Measurements from ENCODE around the gene NNAT.

Gene NNAT

DNA sequence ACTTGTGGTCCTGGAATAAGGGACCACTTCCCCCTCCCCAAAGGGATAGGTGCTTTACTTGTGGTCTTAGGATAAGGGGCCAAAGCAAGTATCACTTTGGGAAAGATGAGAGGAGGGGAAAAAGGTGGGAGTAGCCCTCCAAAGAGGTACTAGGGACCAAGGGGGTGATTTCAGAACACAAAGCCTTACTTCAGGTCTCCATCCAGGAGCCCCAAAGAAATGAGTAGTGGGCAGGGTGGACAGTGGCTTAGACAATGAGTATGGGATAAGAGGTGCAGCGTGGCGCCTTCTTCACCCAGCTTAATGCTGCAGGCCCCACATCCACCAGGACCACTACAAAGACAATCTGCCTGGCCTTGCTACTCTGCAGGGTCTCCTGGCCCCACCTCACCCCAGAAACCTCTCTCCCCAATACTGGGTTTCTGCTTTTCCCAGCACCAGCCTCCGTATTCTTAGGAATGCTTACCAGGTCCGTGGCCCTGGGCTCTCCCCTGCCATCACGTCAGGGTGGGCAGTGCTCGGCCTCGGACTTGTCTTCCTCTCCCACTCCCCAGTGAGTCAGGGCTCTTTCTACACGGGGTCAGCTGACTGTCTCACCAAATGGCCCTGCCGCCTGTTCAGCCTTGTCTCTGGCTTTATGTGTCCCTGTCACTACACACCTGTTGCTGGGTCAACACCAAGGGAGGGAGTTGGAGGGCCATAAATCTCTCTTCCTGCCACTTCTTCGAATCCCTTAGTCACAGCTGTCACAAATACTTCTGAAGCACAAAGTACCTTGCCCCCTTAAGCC, 3.1 kb downstream of the NNAT start:
- in situ Hi-C loops (cut with MboI; ENCODE audit: low sequenced_read_pairs), result no loop called here

DNA sequence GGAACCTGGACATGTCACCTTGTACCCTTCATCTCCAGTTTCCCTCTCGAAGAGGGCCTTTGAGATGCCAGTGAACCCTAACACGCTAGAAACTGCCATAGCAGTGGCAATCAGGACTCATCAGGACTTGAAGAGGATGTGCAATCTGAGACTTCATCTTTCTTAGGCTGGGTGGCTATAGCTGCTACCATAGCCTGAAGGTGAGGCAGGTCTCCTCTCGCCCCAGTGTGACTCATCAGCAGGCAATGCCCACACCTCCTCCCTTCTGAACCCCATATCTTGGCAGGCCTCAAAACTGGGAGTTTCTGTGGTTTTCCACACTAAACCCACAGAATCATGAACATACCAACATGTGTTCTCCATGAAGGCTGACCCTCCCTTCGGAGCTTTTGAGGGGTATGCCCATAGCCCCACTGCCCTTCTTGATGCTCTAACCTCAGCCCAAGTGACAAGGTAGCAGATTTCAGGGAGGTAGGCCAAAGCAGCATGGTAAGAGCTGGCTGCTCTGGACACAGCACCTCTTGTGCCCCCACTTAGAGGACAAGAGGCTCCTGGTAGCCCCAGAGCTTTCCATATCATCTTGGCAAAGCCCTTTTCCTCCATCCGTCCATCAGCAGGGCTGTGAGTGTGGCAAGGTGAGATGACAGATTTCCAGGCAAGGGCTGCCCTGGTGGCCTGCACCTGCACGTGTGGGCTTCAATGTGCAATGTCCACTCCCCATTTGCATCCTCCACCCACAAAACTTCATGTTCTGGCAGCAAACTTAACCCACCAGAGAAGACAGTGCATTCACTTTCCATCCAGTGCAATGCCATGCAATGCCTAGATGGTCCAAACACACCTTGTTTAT, 4.0 kb downstream of the NNAT start:
- in situ Hi-C loops (cut with MboI; ENCODE audit: low sequenced_read_pairs), result no loop called here

DNA sequence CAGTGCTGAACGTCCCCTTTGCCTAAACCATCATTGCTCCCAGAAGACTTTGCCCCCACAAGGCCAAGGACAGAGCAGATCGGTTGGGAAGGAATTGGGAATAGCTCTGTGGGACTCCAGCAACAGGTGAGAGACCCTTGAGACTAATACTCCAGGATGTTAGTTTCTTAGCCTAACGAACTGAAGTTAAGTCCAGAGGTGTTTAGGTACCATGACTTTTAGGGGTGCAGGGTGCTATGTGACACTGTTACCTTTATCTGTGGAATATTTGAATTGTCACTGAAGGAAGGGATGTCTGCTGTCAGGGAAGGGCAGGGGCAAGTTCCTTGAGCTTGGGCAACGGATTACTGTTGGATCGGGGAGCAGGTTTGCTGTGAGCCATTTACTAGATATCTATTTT, 4.8 kb downstream of the NNAT start:
- in situ Hi-C loops (cut with MboI; ENCODE audit: low sequenced_read_pairs), result no loop called here

DNA sequence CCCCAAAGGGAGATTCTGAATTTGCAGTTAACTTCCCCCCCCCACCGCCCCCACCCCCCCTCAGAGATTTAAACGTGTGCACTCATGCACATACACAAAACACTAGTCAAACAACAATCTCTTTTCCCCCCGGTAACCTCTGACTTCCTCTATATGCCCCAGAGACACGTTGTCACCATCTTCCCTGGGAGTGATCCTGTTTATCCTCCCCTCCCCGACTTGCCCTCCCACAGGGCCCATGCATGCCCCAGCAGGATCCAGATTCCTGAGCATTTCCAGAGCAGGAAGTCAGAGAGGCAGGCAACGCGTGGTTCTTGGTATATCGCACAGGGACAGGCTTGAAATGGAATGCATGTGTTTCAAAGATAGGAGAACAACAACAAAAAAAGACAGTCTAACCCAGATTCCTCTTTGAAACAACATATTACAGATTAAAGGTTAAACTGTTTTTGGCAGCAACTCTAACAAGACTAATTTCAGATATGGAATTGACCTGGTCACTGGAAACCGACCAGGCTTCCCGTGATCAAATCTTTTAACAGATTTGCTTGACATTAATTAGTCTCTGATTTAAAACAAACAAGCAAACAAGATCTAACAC, 5.3 kb downstream of the NNAT start:
- in situ Hi-C loops (cut with MboI; ENCODE audit: low sequenced_read_pairs), result no loop called here

DNA sequence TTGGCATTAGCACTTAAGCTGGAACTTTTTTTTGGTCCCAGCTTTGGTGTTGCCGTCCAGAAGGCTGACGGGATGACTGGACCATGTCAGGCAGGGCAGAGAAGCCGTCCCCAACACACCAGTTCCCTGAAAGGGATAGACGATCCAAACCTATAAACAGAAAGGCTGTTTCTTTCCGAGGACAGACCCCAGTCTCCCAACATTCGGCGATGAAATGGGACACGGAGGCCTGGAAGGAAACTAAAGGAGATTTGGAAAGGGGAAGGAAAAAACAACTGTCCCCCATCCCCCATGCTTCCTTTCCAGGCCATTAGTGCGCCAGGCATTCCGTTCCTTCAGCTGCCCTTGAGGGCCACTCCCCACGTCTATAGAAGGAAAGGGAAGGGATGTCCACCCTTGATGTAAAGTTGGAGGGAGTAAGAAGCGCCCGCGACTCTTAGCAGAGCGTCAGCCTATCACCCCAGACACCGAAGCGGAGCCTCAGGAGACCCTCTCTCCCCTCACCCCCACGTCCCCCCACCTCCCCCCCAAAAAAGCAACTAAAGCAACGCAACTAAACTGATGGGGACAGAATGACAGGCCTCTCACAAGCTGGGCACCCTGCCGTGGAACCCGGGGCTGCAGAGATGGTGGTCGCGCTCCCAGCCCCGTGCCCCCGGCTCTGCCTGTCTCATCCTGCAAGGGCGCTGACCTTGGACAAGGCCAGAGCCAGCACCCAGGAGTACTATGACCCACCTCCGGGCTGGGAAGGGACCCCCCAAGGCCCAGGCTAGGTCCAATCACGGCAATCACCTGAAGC, 6.0 kb downstream of the NNAT start:
- in situ Hi-C loops (cut with MboI; ENCODE audit: low sequenced_read_pairs), result no loop called here

DNA sequence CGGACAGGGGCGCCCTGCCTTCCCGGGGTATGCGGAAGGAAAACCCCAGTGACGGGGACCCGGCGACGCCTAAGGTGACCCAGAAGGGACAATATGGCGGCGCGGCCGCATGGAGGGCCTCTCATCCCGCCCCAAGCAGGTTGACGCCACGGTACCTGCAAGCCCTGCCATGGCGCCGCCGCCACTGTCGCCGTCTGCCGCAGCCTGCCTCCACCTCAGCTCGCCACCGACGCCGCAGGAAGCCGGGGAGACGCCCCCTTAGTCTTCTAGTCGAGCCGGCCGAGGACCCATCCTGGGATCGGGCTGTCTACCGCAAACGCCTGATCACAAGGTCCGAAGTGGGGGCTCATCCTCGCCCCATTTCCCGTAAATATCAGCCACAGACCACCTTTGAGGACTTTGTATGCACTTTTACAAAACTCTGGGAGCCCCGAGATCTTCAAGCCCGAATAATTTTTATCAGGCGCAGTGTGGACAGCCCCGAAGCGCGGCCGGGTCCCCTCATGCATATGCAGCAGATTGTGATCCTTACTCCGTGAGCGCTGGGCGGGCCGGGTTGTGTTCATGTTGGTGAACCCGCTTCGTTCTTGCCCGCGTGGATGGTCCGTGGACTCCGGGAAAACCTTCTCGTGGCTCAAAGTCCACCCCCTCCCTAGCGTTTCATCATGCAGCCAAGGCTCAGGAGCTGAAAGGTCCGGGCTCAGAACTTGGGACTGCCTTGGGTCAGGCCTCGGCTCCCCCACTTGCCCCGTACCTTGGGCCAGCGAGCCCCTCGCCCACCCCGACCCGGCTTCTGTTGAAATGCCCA, 6.8 kb downstream of the NNAT start, which contains the start of gene BLCAP:
Gene BLCAP, minus strand, starts transcription at position 239 of the 808 bp plus-strand sequence. CDS start 8,702 bp downstream, outside the sequence.
- in situ Hi-C loops (cut with MboI; ENCODE audit: low sequenced_read_pairs), result no loop called here

DNA sequence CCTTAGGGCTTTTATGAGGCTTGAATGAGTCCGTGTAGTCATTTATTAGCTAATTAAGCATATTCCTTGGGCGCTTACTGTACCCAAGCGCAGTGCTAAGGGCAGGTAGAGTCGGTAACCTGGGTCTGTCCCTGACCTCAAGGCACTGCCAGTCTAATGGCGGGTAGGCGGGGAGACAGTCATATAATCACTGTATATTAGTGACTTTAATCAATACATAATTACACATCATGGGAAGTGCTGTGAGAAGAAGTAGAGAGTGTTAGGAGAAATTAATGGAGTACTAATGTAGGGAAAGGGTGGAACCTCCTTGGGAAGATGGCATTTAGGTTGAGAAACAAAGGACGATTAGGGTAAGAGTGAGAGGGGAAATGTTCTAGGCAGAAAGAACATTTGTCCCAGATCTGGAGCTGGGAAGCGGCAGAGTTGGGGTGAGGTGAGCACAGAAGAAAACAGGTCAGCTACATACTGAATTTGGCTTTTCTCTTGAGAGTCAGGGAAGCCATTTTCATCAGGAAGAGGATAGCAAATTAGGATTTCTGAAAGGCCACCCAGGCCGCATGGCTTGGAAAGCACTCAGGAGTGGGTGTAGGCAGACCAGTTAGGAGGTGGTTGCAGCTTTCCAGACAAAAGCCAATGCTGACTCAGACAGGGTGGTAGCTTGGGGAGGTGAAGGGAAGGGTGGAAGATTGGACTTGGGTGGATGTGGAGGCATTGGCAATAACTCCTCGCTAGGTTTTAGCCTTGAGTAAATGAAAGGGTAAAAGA, 7.6 kb downstream of the NNAT start:
- in situ Hi-C loops (cut with MboI; ENCODE audit: low sequenced_read_pairs), result no loop called here

DNA sequence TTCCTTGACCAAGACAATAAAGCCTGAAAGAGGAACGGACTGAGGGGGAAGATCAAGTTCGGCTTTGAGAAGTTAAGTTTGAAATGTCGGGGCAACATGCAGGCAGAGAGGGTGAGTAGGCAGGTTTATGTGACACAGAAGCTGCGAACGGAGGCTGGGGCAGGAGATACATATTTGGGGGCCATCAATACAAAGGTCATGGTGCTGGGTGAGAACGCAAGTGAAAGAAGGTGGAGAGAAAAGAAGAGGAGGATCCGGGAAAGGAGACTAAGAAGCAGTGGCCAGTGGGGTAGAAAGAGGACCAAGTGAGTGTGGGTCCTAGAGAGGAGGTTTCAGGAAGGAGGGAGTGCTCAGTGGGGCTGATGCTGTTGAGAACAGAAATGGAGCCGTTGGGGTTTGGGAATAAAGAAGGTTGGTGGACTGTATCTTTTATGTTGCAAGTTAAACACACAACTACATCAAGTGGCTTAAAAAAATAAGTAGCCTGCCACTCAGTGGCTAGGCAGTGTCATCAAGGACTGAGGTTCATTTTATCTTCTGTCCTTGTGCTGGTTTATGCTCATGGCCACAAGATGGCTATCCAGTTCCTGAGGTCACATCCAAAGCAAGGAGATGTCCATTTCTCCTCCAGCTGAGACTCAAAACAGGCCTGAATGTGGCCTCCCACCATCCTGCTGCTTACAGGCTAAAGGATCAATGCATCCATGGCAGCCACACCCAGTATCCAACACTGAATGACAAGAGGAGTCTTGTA, 8.3 kb downstream of the NNAT start:
- in situ Hi-C loops (cut with MboI; ENCODE audit: low sequenced_read_pairs), result no loop called here

DNA sequence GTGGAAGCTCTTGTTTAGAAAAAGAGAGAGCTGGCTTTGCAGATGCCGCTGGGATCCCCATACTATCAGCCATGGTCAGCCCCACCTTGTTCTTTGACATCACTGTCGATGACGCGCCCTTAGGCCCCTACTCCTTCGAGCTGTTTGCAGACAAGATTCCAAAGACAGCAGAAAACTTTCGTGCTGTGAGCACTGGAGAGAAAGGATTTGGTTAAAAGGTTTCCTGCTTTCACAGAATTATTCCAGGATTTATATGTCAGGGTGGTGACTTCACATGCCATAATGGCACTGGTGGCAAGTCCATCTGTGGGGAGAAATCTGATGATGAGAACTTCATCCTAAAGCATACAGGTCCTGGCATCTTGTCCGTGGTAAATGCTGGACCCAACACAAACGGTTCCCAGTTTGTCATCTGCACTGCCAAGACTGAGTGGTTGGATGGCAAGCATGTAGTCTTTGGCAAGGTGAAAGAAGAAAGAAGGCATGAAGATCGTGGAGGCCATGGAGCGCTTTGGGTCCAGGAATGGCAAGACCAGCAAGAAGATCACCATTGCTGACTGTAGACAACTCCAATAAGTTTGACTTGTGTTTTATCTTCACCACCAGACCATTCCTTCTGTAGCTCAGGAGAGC, 9.0 kb downstream of the NNAT start:
- in situ Hi-C loops (cut with MboI; ENCODE audit: low sequenced_read_pairs), result loop anchor here (5.0 kb wide), 1 partner anchor 263 kb away; no protein-coding TSS in a partner anchor

DNA sequence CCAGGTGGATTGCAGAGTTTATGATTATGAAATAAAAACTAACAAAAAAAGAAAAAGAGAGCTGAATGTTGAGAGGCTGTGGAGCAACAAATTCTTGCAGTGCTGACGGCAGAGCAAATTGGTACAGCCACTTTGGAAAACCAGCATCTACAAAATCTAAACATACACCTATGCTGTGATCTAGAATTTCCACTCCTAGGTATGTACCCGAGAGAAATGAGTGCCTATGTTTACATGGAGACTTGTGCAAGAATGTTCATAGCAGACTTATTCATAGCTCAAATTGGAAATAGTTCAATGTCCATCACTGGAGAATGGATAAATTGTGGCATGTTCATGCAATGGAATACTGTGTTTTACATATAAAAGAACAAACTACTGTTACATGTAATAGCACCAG, 9.6 kb downstream of the NNAT start:
- in situ Hi-C loops (cut with MboI; ENCODE audit: low sequenced_read_pairs), result loop anchor here (5.0 kb wide), 1 partner anchor 263 kb away; no protein-coding TSS in a partner anchor

DNA sequence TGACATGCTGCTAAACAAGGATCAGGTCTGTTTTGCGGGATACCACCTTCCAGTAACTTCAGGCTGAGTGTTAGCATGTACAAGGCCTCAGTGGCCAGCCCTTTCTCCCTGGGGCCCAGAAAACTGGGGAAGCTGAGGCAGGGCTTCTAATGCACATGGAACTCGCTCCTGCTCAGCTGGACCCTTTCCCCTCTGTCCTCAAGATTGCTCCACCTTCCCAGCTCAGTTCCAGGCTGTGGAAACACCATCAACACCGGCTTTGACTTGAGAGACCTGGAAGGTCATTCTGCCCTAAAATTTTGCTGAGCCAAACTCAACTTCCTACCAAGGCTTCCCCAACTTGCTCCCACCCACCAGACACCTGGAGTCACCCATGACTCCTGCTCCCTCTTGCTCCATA, 10.8 kb downstream of the NNAT start:
- in situ Hi-C loops (cut with MboI; ENCODE audit: low sequenced_read_pairs), result loop anchor here (5.0 kb wide), 1 partner anchor 265 kb away; no protein-coding TSS in a partner anchor

DNA sequence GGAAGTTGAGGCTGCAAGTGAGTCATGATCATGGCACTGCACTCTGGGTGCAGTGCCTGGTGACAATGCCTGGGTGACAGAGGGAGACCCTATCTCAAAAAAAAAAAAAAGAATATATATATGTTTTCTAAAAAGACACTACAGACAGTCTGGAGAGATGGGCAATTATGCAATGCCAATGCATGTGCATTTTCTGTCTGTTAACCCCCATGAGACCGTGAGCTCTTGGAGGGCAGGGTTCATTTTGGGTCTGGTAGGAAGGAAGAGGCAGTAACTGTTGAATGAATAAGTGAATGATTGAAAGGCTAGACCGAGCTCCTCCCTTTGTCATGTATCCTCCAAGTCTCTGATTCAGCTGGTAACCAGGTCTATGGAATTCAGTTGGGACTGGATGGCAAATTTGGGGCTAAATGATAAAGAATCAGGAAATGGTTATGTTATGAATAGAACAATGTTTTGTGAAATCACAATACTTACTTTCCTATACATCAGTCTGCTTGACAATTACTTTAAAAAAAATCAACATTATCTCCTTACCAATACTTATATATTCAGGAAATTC, 12.2 kb downstream of the NNAT start:
- in situ Hi-C loops (cut with MboI; ENCODE audit: low sequenced_read_pairs), result loop anchor here (5.0 kb wide), 1 partner anchor 266 kb away; no protein-coding TSS in a partner anchor

DNA sequence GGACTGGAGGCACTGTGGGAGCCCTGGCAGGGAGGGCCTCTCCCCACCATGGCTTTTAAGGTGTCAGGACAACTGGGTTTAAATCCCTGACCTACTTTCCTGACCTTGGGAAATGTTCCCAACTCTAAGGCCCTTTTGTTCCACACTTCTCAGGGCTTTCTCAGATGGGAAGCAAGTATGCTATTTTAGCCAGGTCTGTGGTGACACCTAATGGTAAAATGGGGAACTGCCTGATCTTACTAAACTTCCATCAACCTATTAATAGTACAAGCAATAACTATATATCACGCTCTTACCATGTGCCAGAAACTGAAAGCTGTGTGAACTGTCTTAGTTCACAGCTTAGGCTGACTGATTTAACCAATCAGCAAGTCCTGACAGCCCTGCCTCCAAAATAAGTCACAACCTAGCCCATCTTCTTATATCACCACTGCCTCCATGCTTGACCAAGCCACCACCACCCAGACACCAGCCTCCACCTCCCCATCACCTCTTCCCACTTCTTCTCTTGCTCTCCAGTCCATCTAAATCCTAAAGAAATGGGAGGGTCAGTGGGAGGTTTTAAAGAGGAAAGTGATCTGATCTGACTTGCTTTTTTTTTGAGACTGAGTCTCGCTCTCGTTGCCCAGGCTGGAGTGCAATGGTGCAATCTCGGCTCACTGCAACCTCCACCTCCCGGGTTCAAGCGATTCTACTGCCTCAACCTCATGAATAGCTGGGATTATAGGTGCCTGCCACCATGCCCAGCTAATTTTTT, 13.5 kb downstream of the NNAT start:
- in situ Hi-C loops (cut with MboI; ENCODE audit: low sequenced_read_pairs), result loop anchor here (5.0 kb wide), 2 partner anchors 267 to 337 kb away; no protein-coding TSS in a partner anchor

DNA sequence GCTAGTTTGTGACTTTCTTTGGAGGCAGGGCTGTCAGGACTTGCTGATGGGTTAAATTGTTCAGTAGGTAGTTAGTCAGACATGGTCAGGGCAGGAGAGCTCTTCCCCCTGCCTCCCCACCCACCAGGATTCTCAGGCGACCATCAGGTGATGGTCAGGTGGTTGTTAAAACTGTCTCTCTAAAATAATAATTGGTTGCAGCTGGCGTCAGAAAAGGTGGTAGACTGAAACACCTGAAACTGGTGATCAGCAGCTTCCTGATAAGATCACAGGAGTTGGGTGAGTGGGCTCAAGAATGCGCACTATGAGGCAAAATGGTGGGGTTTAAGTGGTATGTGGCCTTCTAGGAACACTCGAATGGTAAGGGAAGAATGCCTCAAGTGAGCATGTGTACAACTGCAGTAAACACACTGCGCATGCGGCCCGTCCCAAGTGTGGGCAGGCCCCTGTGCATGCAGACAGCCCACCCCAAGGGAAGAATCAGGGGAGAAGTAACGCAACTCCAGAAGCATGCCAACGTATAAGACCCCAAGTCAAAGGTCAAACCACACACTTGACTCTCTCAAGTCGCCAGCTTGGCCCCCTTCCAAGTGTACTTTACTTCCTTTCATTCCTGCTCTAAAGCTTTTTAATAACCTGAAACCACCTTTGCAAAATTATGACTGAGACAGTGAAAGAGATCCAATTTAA, 14.5 kb downstream of the NNAT start:
- in situ Hi-C loops (cut with MboI; ENCODE audit: low sequenced_read_pairs), result loop anchor here (5.0 kb wide), 1 partner anchor 338 kb away; no protein-coding TSS in a partner anchor

DNA sequence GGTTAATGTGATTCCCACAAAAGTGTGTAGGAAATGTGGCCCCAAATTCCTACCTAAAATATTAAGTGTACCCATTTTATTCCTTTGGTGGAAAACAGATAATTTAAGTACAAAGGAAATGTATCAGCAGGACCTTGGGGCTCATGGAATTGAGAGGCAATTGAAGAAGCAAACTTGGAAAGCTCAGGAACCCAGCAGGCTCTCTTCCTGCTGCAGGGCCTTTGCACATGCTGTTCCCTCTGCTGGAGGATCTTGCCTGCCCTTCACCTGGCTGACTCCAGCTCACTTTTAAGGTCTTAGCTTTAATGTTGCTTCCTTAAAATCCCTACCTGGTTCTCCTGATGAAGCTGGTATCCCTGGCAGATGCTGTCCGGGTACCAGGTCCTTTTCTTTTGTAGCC, 16.5 kb downstream of the NNAT start:
- in situ Hi-C loops (cut with MboI; ENCODE audit: low sequenced_read_pairs), result loop anchor here (5.0 kb wide), 1 partner anchor 340 kb away; no protein-coding TSS in a partner anchor

DNA sequence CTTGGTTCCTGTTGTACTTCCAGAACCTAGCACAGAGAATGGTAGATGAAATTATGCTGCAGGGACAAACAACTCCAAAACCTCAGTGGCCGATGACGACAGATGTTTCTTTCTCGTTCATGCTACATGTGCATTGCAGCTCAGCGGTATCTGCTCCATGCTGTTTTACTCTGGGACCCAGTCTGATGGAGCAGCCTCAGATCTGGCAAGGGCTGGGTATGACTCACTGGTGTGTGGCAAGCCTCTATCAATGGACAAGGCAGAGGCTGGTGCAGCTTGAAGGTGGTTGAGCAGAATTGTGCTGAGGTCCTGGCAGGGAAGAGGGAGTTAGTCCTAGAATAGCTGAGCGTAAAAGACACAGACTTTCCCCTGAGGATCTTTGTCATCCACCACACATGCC, 17.0 kb downstream of the NNAT start:
- in situ Hi-C loops (cut with MboI; ENCODE audit: low sequenced_read_pairs), result loop anchor here (5.0 kb wide), 1 partner anchor 341 kb away; no protein-coding TSS in a partner anchor

Data from HL-60/S4 treated with retinoic acid at 250 ng/mL for 4 days and 3 days (cell line).